HepG2 (cell line): ENCODE results near the gene RPAP3. TPM values are rescaled to one million over a fixed set of nuclear protein-coding genes. Genes with fewer than 3 reads are reported as not detected.

Experiments used
- EHMT2 ChIP-seq: fragments of 200-600 bp; sonication (generic); IDR thresholded peaks from 2 replicates; pipeline ENCODE4 v1.7.0; 2017; ENCODE audit warnings: antibody characterized with exemption, low read depth, low read length, borderline replicate concordance
- GZF1 ChIP-seq: sonication (generic); formaldehyde crosslinking; IDR thresholded peaks from 2 replicates; pipeline ENCODE4 v1.5.1; 2020; ENCODE audit warnings: mild to moderate bottlenecking, missing genetic modification reagents
- HMG20B ChIP-seq: conservative IDR thresholded peaks from 2 replicates; pipeline ENCODE4 v1.6.1; 2016; ENCODE audit warnings: missing genetic modification reagents, missing compliant biosample characterization
- HOXA5 ChIP-seq: sonication (generic); formaldehyde crosslinking; IDR thresholded peaks from 2 replicates; pipeline ENCODE4 v1.4.0; 2020; ENCODE audit warnings: missing genetic modification reagents
- JARID2 ChIP-seq: sonication (generic); formaldehyde crosslinking; IDR thresholded peaks from 2 replicates; pipeline ENCODE4 v1.8.1; 2023; ENCODE audit warnings: missing genetic modification reagents, inconsistent platforms; ENCODE audit not compliant: insufficient replicate concordance
- KDM3A ChIP-seq: IDR thresholded peaks from 2 replicates; pipeline ENCODE4 v1.6.1; 2018; ENCODE audit warnings: low read depth, missing compliant biosample characterization
- PHB2 ChIP-seq: fragments of 450-650 bp; IDR thresholded peaks from 2 replicates; pipeline ENCODE4 v1.6.1; 2018; ENCODE audit not compliant: partially characterized antibody
- SMC3 ChIP-seq: IDR thresholded peaks from 2 replicates; pipeline ENCODE4 v1.6.1; 2011; ENCODE audit warnings: low read length, improper control_type of control experiment
- XBP1 ChIP-seq: sonication (generic); formaldehyde crosslinking; IDR thresholded peaks from 2 replicates; pipeline ENCODE4 v1.5.0; 2020; ENCODE audit warnings: missing genetic modification reagents
- ZNF512B ChIP-seq: sonication (generic); formaldehyde crosslinking; IDR thresholded peaks from 2 replicates; pipeline ENCODE4 v1.5.1; 2020; ENCODE audit warnings: missing genetic modification reagents, mild to moderate bottlenecking, borderline replicate concordance
- ZNF652 ChIP-seq: IDR thresholded peaks from 2 replicates; pipeline ENCODE4 v1.6.1; 2016; ENCODE audit warnings: low read depth, borderline replicate concordance
- ZNF687 ChIP-seq: sonication (generic); formaldehyde crosslinking; IDR thresholded peaks from 2 replicates; pipeline ENCODE4 v1.5.1; 2020; ENCODE audit warnings: mild to moderate bottlenecking, missing genetic modification reagents, moderate library complexity
- ZNF747 ChIP-seq: sonication (generic); formaldehyde crosslinking; IDR thresholded peaks from 2 replicates; pipeline ENCODE4 v1.8.1; 2023; ENCODE audit warnings: missing genetic modification reagents, mild to moderate bottlenecking, borderline replicate concordance
- ZSCAN22 ChIP-seq: sonication (generic); formaldehyde crosslinking; IDR thresholded peaks from 2 replicates; pipeline ENCODE4 v1.4.0; 2020; ENCODE audit warnings: mild to moderate bottlenecking, missing genetic modification reagents
- polyA plus RNA-seq, 8 experiments: library from polyadenylated mRNA; depleted of rRNA in 3 of 8; stranded (reverse) in 7 of 8; unstranded in 1 of 8; fragments of >200 nt; fragmentation: Illumina TruSeq in 4 of 8; extraction: Trizol in 4 of 8; gene quantifications; 2 replicates each; pipeline versions ENCODE4 v1.2.1 to v1.2.3, GENCODE V29; 2011 to 2016; ENCODE audit warnings: low read depth in 4 of 8, missing spikeins in 1 of 8, mixed read lengths in 1 of 8; ENCODE audit not compliant: insufficient read depth in 1 of 8
- total RNA-seq, 5 experiments: library from RNA; depleted of rRNA; stranded (reverse); fragments of >200 nt; fragmentation: Illumina TruSeq; extraction: Trizol; gene quantifications; 2 replicates each; pipeline ENCODE4 v1.2.3, GENCODE V29; 2016; ENCODE audit warnings: low read depth in 1 of 5

Gene RPAP3
- total and polyA plus RNA-seq, 2 of the 13 experiments (the other 11 are each of a cell fraction or from before 2014, with no cell fraction given): 8.8 to 32.8 TPM

- no peak for TF ChIP-seq JARID2
- TF ChIP-seq ZNF512B (CRISPR knock-in tag): no peak
- no peak for TF ChIP-seq ZNF747 (CRISPR knock-in tag)
- peak; percentile 51; the same call in 1 of the 2 replicates for TF ChIP-seq ZNF652 (CRISPR knock-in tag)
- TF ChIP-seq HMG20B (CRISPR knock-in tag): no peak
- TF ChIP-seq ZSCAN22 (CRISPR knock-in tag): no peak
- TF ChIP-seq HOXA5 (CRISPR knock-in tag): no peak
- peak; percentile 44; the same call in 1 of the 2 replicates for TF ChIP-seq ZNF687 (CRISPR knock-in tag)
- no peak for TF ChIP-seq KDM3A (CRISPR knock-in tag)
- TF ChIP-seq XBP1 (CRISPR knock-in tag): no peak
- TF ChIP-seq EHMT2: no peak
- TF ChIP-seq SMC3: peak; percentile 51; the same call in 1 of the 2 replicates
- no peak for TF ChIP-seq PHB2
- no peak for TF ChIP-seq GZF1 (CRISPR knock-in tag)
Measured at GRCh38 chr12:47717443-47718193, 11.8 kb upstream of the RPAP3 start (continued).
